ENCODE results near the gene NCOA5.

GRCh38 chr20:46073443-46073842 is 16.3 kb downstream of the NCOA5 start:
- no peak for TF ChIP-seq MAX (IDR thresholded peaks at IDR 0.05)
- no peak for TF ChIP-seq CTCF (IDR thresholded peaks at IDR 0.05; ENCODE audit: low read depth, low read length, missing input control)
- no peak for TF ChIP-seq JUND (IDR thresholded peaks at IDR 0.05)
- TF ChIP-seq REST (IDR thresholded peaks at IDR 0.05) = no peak
